ENCODE data around the gene NT5C2.
"Not testable (repeated sequence)": the region's sequence is repeated elsewhere in the genome, so short reads cannot be mapped to it uniquely, and the experiment has no call there.

Gene NT5C2

GRCh38 chr10:103232772-103233488 lies 39.9 kb upstream of the NT5C2 start:
- Histone ChIP-seq H3K4me3 (ENCODE audit: severe bottlenecking) (no peak overlapping the region), H3K27me3 (ENCODE audit: insufficient read depth, poor library complexity, severe bottlenecking) (no peaks in the 10 kb centered on the region), H3K27ac (ENCODE audit: poor library complexity, severe bottlenecking) (peak overlapping the region; percentile 99), H3K36me3 (ENCODE audit: low read depth) (no peaks in the 10 kb centered on the region), H3K9me3 (ENCODE audit: severe bottlenecking) (no peaks in the 10 kb centered on the region), H3K4me1 (ENCODE audit: insufficient read depth, poor library complexity, severe bottlenecking) (peaks cover 39% of the 10 kb centered on the region)
- ATAC-seq (ENCODE audit: low read depth) (peak; percentile 62), DNase-seq (ENCODE audit: low spot score) (no peak)
- no peak for TF ChIP-seq CTCF (IDR thresholded peaks at IDR 0.05; ENCODE audit: poor library complexity, severe bottlenecking)

- no peaks in the 10 kb centered on the region for H3K27me3 ChIP-seq (ENCODE audit: insufficient read depth, poor library complexity, severe bottlenecking)
- ATAC-seq (ENCODE audit: low read depth) (no peak), DNase-seq (ENCODE audit: low spot score) (no peak)
- no peaks in the 10 kb centered on the region for H3K36me3 ChIP-seq (ENCODE audit: low read depth)
- peak overlapping the region; percentile 99 for H3K27ac ChIP-seq (ENCODE audit: poor library complexity, severe bottlenecking)
- no peaks in the 10 kb centered on the region for H3K9me3 ChIP-seq (ENCODE audit: severe bottlenecking)
- no peak overlapping the region for H3K4me3 ChIP-seq (ENCODE audit: severe bottlenecking)
- peaks cover 44% of the 10 kb centered on the region for H3K4me1 ChIP-seq (ENCODE audit: insufficient read depth, poor library complexity, severe bottlenecking)
- TF ChIP-seq CTCF (IDR thresholded peaks at IDR 0.05; ENCODE audit: poor library complexity, severe bottlenecking): no peak
These were observed 39.1 kb upstream of the NT5C2 start for GRCh38 chr10:103232131-103232673.

GRCh38 chr10:103231047-103231551 lies 38.0 kb upstream of the NT5C2 start:
- Histone ChIP-seq H3K27ac (ENCODE audit: poor library complexity, severe bottlenecking) (peak overlapping the region; percentile 99), H3K27me3 (ENCODE audit: insufficient read depth, poor library complexity, severe bottlenecking) (no peaks in the 10 kb centered on the region), H3K4me3 (ENCODE audit: severe bottlenecking) (no peak overlapping the region), H3K9me3 (ENCODE audit: severe bottlenecking) (no peaks in the 10 kb centered on the region), H3K36me3 (ENCODE audit: low read depth) (no peaks in the 10 kb centered on the region), H3K4me1 (ENCODE audit: insufficient read depth, poor library complexity, severe bottlenecking) (peaks cover 49% of the 10 kb centered on the region)
- ATAC-seq (ENCODE audit: low read depth): peak; percentile 88
- TF ChIP-seq CTCF (IDR thresholded peaks at IDR 0.05; ENCODE audit: poor library complexity, severe bottlenecking): no peak
- peak; percentile 76 for DNase-seq (ENCODE audit: low spot score)

GRCh38 chr10:103227416-103227815 lies 34.3 kb upstream of the NT5C2 start:
- Histone ChIP-seq H3K9me3 (ENCODE audit: severe bottlenecking) (peaks cover 6% of the 10 kb centered on the region), H3K27me3 (ENCODE audit: insufficient read depth, poor library complexity, severe bottlenecking) (no peaks in the 10 kb centered on the region), H3K36me3 (ENCODE audit: low read depth) (no peaks in the 10 kb centered on the region), H3K4me1 (ENCODE audit: insufficient read depth, poor library complexity, severe bottlenecking) (peaks cover 38% of the 10 kb centered on the region), H3K27ac (ENCODE audit: poor library complexity, severe bottlenecking) (peak overlapping the region; percentile 99), H3K4me3 (ENCODE audit: severe bottlenecking) (no peak overlapping the region)
- no peak for DNase-seq (ENCODE audit: low spot score)
- no peak for TF ChIP-seq CTCF (IDR thresholded peaks at IDR 0.05; ENCODE audit: poor library complexity, severe bottlenecking)
- ATAC-seq (ENCODE audit: low read depth): peak; percentile 19; the same call in 2 of the 3 replicates

GRCh38 chr10:103225939-103226338 lies 32.9 kb upstream of the NT5C2 start:
- H3K36me3 ChIP-seq (ENCODE audit: low read depth): no peaks in the 10 kb centered on the region
- peak overlapping the region; percentile 99 for H3K27ac ChIP-seq (ENCODE audit: poor library complexity, severe bottlenecking)
- H3K9me3 ChIP-seq (ENCODE audit: severe bottlenecking): peaks cover 6% of the 10 kb centered on the region
- no peak for TF ChIP-seq CTCF (IDR thresholded peaks at IDR 0.05; ENCODE audit: poor library complexity, severe bottlenecking)
- no peak for ATAC-seq (ENCODE audit: low read depth)
- H3K4me1 ChIP-seq (ENCODE audit: insufficient read depth, poor library complexity, severe bottlenecking): peaks cover 26% of the 10 kb centered on the region
- no peak overlapping the region for H3K4me3 ChIP-seq (ENCODE audit: severe bottlenecking)
- no peak for DNase-seq (ENCODE audit: low spot score)
- no peaks in the 10 kb centered on the region for H3K27me3 ChIP-seq (ENCODE audit: insufficient read depth, poor library complexity, severe bottlenecking)

- not testable (repeated sequence) for DNase-seq (ENCODE audit: low spot score); H3K27me3 ChIP-seq (ENCODE audit: insufficient read depth, poor library complexity, severe bottlenecking); H3K4me3 ChIP-seq (ENCODE audit: severe bottlenecking); ATAC-seq (ENCODE audit: low read depth); H3K9me3 ChIP-seq (ENCODE audit: severe bottlenecking); H3K27ac ChIP-seq (ENCODE audit: poor library complexity, severe bottlenecking); H3K36me3 ChIP-seq (ENCODE audit: low read depth)
- peaks cover 15% of the 10 kb centered on the region for H3K4me1 ChIP-seq (ENCODE audit: insufficient read depth, poor library complexity, severe bottlenecking)
These were observed 31.6 kb upstream of the NT5C2 start for GRCh38 chr10:103224721-103225120.
